ENCODE results near the gene XPNPEP2.

The XPNPEP2 gene

DNA sequence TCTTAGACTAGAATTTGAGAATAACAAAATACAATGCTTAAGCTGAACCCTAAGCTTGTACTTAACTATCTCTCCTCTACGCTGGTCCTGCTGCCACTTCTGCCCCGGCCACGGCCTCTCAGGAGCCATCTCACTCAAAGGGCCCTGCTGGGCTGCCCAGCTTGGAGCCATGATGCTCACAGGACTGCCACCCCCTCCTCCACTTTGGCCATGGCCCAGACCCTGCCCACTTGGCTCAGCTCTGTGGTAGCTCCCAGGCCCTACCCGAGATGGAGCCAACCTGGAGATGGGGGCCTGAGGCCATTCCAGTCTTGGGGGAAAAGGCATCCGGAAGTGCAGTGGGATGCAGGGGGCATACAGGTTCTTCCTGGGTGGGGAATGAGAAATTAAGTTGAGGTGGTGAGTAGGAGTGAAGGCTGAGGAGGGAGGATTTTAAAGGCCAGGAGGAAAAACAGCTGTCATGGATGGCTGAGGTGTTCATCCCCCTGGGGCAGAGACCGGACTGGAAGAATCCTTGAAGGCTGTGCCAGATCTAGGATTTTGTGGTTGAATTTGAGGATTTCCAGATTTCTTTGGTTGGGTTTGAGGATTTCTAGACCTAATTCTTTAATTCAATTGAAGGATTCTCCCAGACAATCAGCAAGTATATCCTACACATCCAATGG is 41.8 kb downstream of the XPNPEP2 start:
- FAIRE-seq = peak; percentile 51
- TF ChIP-seq POLR2AphosphoS5 (IDR thresholded peaks at IDR 0.05; ENCODE audit: low read depth, low read length) = no peak
- DNase-seq (ENCODE audit: insufficient read length, low spot score) = no peak

DNA sequence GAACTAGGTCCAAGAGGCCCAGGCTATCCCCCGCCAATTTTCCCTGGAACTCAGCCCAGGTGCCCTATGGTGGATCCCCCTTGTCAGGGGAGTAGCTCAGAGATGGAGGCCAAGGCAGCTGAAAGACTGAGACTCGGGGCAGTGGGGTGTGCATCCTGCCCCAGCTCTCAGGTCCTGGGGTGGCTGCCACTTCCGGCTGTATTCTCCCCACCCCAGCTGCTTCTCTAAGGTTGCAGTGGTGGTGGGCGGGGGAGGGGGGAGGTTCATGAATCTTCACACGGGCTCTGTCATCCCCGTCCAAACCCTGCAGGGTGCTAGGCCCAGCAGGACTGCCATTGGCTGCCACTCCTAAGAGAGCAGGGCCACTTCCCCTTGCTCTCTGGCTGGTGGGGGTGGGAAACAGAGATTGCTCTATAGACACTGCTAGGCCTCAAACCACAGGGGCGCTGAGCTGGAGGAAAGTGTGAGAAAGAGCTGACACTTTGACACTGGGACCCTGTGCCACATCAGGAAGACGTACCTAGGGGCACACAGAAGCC is 42.4 kb downstream of the XPNPEP2 start:
- peak; percentile 99 for FAIRE-seq
- TF ChIP-seq PAX5 (IDR thresholded peaks at IDR 0.05; ENCODE audit: insufficient read depth, low read length, severe bottlenecking) (peak; percentile 66), TAF1 (IDR thresholded peaks at IDR 0.05; ENCODE audit: low read depth, low read length) (peak; percentile 72), POU2F2 (IDR thresholded peaks at IDR 0.05; ENCODE audit: low read depth, low read length) (no peak), POLR2AphosphoS5 (IDR thresholded peaks at IDR 0.05; ENCODE audit: low read depth, low read length) (peak; percentile 51; the same call in 1 of the 2 replicates), SPI1 (IDR thresholded peaks at IDR 0.05; ENCODE audit: low read depth, low read length) (peak; percentile 84), POLR2A (IDR thresholded peaks at IDR 0.05; ENCODE audit: low read depth, low read length) (peak; percentile 74)
- peak; percentile 52 for DNase-seq (ENCODE audit: insufficient read length, low spot score)

DNA sequence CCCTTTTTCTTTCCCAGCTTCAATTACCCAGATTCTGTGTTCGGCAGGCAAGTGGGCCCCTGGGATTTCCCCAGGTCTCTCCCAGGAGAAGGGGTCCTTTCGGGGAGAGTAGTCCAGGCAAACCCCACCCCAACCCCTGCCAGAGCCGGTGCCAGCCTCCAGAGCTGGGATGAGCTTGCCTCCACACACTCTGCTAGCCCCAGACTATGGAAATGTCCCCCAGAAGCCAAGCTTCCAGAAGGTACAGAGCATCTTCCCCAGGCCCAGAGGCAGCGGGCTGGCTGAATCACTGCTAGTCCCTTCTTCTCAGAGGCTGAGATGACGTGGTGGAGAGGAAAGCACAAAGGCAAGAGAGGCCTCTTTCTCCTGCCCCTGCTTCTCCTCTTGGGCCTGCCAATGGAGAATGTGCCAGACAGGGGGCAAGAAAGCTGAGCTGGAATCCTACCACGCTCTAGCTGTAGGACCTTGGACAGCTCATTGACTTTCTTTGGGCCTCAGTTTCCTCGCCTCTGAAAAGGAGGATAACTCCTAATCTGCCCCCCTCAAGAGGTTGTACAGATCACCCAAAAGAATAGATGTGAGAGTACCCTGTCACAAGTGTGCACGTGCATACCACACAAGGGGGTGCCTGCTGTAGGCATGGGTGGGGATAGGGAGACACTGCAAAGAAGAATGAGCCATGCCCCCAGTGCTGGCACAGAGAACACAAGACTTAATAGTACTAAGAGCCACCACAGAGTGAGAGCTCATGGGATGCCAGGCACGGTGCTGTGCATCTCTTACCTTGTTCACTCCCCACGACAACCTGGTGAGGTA is 43.1 kb downstream of the XPNPEP2 start:
- DNase-seq (ENCODE audit: insufficient read length, low spot score) (no peak), FAIRE-seq (no peak)
- TF ChIP-seq POU2F2 (IDR thresholded peaks at IDR 0.05; ENCODE audit: low read depth, low read length) (no peak), TAF1 (IDR thresholded peaks at IDR 0.05; ENCODE audit: low read depth, low read length) (no peak)

- FAIRE-seq (no peak), DNase-seq (ENCODE audit: insufficient read length, low spot score) (no peak)
- peak; percentile 47 for TF ChIP-seq SPI1 (IDR thresholded peaks at IDR 0.05; ENCODE audit: low read depth, low read length)
- TF ChIP-seq POLR2AphosphoS5 (IDR thresholded peaks at IDR 0.05; ENCODE audit: low read depth, low read length) = no peak
Observed at GRCh38 chrX:129782706-129783105, 43.9 kb downstream of the XPNPEP2 start.

- peak; percentile 67 for FAIRE-seq
- no peak for DNase-seq (ENCODE audit: insufficient read length, low spot score)
- TF ChIP-seq POU2F2 (IDR thresholded peaks at IDR 0.05; ENCODE audit: low read depth, low read length) (no peak), PAX5 (IDR thresholded peaks at IDR 0.05; ENCODE audit: insufficient read depth, low read length, severe bottlenecking) (no peak), SPI1 (IDR thresholded peaks at IDR 0.05; ENCODE audit: low read depth, low read length) (no peak), POLR2A (IDR thresholded peaks at IDR 0.05; ENCODE audit: low read depth, low read length) (no peak), TAF1 (IDR thresholded peaks at IDR 0.05; ENCODE audit: low read depth, low read length) (no peak), POLR2AphosphoS5 (IDR thresholded peaks at IDR 0.05; ENCODE audit: low read depth, low read length) (no peak)
Observed at GRCh38 chrX:129783291-129783713, 44.5 kb downstream of the XPNPEP2 start.

- no peak for TF ChIP-seq SPI1 (IDR thresholded peaks at IDR 0.05; ENCODE audit: low read depth, low read length)
- FAIRE-seq (peak; percentile 57), DNase-seq (ENCODE audit: insufficient read length, low spot score) (no peak)
Observed at GRCh38 chrX:129784371-129784770, 45.6 kb downstream of the XPNPEP2 start.

DNA sequence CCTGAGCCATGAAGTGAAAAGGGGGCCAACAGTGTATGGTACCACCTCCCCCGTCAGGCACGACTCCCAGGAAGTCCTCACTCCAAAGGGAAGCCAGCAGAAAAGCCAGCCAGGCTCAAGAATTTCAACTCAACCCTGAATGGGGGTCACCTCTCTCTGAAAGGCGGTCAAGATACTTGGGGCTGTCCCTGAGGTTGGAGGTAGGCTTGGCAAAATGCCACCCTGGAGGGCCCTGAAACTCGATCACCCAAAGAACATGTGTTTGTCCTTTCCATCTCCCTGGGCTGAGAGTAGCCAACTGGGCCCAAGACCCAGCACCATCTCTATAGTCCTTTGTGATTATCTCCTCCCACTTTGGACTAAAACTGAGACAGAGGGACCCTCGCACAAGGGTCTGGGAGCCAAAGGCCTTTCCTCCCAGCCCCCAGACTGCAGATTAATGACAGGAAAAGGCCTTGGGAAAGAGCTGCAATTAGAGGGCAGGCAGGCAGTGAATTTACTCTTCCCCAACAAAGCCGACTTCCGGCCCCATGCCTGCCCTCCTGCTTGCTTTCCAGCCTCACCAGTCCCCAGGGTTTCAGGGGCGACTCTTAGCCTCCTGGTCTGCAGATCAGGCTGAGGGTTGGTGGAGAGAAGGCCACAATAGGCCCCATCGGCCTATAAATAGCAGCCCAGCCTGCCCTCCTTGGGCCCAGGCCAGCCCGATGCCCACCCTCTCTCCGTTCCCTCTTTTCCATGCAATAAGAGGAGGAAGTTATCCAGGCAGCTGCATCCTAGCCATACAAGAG is 46.6 kb downstream of the XPNPEP2 start:
- FAIRE-seq (peak; percentile 66), DNase-seq (ENCODE audit: insufficient read length, low spot score) (no peak)
- TF ChIP-seq SPI1 (IDR thresholded peaks at IDR 0.05; ENCODE audit: low read depth, low read length) = no peak
- TF ChIP-seq TAF1 (IDR thresholded peaks at IDR 0.05; ENCODE audit: low read depth, low read length) = no peak
- no peak for TF ChIP-seq POLR2A (IDR thresholded peaks at IDR 0.05; ENCODE audit: low read depth, low read length)
- no peak for TF ChIP-seq PAX5 (IDR thresholded peaks at IDR 0.05; ENCODE audit: insufficient read depth, low read length, severe bottlenecking)
- TF ChIP-seq POLR2AphosphoS5 (IDR thresholded peaks at IDR 0.05; ENCODE audit: low read depth, low read length) = no peak
- no peak for TF ChIP-seq POU2F2 (IDR thresholded peaks at IDR 0.05; ENCODE audit: low read depth, low read length)

GRCh38 chrX:129786210-129786651 is 47.5 kb downstream of the XPNPEP2 start:
- TF ChIP-seq POLR2AphosphoS5 (IDR thresholded peaks at IDR 0.05; ENCODE audit: low read depth, low read length) (no peak), TAF1 (IDR thresholded peaks at IDR 0.05; ENCODE audit: low read depth, low read length) (no peak), POU2F2 (IDR thresholded peaks at IDR 0.05; ENCODE audit: low read depth, low read length) (0 out of 2 replicates have a peak, but pooled peaks have one; percentile 10), SPI1 (IDR thresholded peaks at IDR 0.05; ENCODE audit: low read depth, low read length) (peak; percentile 100)
- no peak for DNase-seq (ENCODE audit: insufficient read length, low spot score)
- peak; percentile 95 for FAIRE-seq

DNA sequence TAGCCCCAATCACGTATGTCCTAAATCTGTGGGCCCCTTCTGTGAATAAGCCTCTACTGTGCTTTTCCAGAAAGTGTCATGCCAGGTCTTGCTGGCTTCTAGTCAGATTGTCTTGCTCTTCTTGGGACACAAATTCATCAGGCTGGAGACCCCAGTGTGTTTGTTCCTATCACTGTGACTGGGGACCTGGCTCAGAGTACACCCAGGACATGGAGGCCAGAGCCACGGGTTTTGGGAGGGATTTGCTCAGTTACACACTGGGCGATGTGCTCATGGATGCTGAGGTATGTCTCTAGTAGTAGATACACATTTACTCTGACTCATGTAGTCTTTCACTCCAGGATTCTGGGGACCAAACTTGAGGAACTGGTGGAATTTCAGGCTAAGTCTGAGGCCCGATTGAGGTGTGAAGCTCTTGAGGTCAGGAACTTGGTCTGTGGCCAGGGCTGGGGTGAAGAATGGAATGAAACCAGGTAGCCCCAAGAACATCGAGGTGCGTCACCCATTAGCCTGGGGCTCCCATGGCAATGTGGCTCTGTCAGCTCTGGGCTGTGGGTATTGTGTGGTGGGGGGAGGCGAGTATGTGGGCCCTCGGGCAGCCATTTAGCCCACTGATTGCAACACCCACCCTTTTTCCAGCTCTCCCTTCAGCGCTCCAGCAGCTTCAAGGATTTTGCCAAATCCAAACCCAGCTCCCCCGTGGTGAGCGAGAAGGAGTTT is 48.7 kb downstream of the XPNPEP2 start:
- TF ChIP-seq PAX5 (IDR thresholded peaks at IDR 0.05; ENCODE audit: insufficient read depth, low read length, severe bottlenecking) = no peak
- no peak for TF ChIP-seq POLR2A (IDR thresholded peaks at IDR 0.05; ENCODE audit: low read depth, low read length)
- no peak for TF ChIP-seq POLR2AphosphoS5 (IDR thresholded peaks at IDR 0.05; ENCODE audit: low read depth, low read length)
- no peak for TF ChIP-seq SPI1 (IDR thresholded peaks at IDR 0.05; ENCODE audit: low read depth, low read length)
- TF ChIP-seq TAF1 (IDR thresholded peaks at IDR 0.05; ENCODE audit: low read depth, low read length) = no peak
- no peak for TF ChIP-seq POU2F2 (IDR thresholded peaks at IDR 0.05; ENCODE audit: low read depth, low read length)
- FAIRE-seq = no peak
- no peak for DNase-seq (ENCODE audit: insufficient read length, low spot score)
